KG1 (cell line): ENCODE measurements around the gene ADGRG7.

ENCODE experiments used
- DNase-seq: peaks from one replicate; lab custom pipeline; 2025; lab: John Stamatoyannopoulos, UW

ADGRG7 gene

DNA sequence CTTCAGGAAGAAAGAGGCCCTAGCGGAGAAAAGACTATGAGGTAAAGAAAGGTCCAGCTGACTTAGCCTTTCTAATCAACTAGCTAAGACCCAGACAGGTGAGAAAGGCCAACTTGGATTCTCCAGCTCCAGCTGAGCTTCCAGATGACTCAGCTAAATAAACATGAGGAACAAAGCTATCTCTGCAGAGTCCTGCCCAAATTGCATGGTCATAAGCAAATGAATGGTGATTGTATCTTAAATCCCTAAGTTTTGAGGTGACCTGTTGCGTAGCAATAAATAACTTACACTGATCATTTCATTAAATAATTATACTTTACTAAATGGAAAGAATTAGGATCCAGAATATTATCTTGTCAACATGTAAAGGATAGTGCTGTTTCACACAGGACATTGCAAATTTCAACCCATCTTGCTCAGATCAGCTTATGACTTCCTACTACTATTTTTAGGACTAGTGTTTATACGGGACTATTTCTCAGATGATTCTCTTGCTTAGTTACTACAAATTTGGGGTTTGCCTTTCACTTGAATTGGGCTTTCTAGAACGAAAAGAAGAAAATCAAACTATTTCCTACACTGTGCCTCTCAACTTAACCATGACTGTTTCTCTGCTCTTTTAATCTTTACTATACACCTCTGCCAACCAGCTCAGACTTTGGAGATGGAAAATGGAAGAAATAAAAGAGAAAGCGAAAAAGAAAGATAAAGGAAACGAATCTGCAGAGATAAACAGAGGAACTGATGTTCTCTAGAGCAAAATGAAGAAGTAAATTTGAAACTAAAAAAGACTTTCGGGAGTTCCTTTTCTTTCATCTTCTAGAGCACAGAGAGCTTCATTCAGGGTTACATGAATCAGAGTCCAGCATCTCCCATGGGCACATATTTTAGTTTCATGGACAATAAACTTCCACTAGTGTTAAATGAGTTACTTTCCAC is 6.6 kb upstream of the ADGRG7 start:
- DNase-seq = no peak

DNA sequence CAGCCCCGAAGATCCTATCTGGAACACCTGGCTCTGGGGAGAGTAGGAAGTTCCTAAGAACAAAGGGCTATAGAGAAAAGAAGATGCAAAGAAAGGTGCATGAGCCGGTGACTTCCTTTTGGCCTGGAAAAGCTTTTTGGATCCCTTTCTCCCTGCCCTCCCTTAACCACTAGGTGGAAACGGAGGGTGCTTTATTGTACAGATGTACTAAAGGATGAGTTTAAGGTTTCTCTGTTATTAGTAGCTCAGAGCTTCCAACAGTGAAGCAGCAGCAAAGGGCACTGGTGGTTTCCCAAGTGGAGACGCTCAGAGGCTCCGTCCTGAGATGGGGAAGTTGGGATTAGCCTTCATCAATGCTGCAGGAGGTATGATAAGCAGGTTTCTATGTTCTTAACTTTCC is 5.9 kb upstream of the ADGRG7 start:
- no peak for DNase-seq

DNA sequence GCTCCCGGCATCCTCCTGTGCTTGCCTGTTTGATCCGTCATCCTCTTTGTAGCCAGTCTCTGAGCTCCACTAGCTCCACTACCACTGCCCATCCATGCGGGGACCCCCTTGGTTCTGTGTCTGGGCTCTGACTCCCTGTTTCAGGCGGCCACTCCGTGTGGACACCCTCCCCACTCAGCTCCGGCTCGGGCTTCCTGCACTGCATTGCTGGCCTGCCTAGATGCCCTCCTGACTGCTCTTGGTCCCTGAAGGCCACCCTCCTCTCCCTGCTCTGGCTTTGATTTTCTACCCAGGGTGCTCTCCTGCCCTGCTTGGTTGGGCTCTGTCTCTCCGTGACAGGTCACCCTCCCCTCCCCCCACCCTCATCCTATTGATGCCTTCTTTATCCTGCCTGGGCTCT is 4.0 kb upstream of the ADGRG7 start:
- no peak for DNase-seq

- no peak for DNase-seq
Measured at GRCh38 chr3:100606894-100607512, 2.4 kb upstream of the ADGRG7 start.

DNA sequence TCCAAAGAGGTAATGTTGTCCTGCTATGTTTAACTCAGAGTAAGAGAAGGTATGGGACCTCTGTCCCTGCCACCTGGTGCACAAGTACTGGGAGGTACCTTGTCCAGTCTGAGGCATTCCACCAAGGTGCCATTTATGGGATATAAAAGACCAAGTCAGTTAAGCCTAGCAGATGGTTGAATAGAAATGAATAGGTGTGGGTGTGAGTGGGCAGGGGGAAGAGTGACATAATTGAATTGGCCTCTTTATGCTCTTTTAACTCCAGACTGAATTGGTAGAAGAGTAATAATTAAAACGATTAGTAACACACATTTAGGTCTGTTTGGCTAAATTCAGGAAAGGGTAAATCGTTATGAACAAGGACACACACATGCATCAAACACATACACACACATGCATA is 562 bp downstream of the ADGRG7 start:
- no peak for DNase-seq

- DNase-seq = no peak
Measured at GRCh38 chr3:100611221-100611620, 1.8 kb downstream of the ADGRG7 start.

- no peak for DNase-seq
Measured at GRCh38 chr3:100613721-100614390, 4.5 kb downstream of the ADGRG7 start.

DNA sequence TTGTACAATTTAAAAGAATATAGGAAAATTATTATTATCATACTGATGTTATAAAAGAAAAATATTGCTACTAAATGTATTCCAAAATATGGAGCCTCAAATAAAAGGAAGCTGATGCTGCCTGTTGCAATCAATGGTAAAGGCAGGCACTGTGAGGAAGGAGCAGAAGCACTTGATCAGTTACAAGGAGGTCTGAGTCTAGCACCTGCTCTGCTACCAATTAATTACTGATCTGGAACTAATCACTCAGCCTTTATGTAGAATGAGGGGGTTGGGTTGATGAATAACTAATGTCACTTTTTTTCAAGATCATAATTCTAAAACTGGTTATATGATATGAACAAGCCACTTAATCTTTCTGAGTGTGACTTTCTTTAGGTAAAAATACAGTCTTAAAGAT is 5.5 kb downstream of the ADGRG7 start:
- DNase-seq = no peak

- no peak for DNase-seq
Measured at GRCh38 chr3:100615684-100616083, 6.3 kb downstream of the ADGRG7 start.

DNA sequence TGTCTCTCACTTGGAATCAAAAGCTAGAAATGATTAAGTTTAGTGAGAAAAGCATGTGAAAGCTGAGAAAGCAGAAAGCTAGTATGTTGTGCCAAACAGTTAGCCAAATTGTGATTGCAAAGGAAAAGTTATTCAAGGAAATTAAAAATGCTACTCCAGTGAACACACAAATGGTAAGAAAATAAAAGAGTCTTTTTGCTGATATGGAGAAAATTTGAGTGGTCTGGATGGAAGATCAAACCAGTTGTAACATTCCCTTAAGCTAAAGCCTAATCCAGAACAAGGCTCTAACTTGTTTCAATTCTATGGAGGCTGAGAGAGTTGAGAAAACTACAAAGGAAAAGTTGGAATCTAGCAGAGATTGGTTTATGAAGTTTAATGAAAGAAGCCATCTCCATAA is 11.8 kb downstream of the ADGRG7 start:
- no peak for DNase-seq

DNA sequence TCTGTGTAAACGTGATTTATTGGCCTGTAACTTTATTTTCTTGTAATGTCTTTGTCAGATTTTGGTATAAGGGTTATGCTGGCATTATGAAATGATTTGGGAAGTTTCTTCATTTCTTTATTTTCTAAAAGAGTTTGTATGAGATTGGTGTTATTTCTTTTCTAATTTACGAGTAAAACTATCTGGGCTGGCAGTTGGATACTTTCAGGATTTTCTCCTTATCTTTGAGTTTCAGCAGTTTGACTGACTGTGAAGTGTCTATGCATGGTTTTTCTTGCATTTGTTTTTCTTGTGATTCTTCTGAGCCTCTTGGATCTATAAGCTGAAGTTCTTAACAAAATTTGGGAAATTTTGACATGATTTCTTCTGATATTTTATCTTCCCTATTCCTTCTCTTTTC is 18.1 kb downstream of the ADGRG7 start:
- no peak for DNase-seq

DNA sequence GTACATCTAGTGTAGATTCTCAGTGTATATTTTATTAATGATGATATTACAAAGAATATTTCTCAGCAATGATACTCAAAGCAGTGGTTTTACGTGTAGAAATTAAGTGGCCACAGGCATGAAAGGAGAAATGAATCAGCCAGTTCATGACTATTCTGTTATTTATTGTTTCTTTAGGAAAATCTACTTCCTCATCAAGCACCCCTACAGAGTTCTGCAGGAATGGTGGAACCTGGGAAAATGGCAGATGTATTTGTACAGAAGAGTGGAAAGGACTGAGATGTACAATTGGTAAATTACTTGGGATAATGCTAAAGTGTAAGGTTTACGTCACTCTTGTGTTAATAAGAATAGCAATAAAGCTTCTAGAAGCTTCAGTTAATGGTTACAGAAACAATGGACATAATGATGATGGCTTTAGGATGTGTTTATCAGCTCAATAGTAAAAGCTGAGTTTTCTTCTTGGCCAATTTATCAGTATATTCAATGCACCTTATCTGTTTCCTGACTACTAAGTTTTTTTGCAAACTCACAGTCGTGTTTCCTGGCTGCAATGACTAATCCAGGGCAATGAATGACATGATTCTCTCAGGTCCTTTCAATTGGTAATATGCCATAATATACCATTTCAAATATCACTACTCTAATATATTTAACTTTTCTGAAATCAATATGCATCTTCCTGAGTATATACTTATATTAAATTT is 20.2 kb downstream of the ADGRG7 start:
- no peak for DNase-seq

DNA sequence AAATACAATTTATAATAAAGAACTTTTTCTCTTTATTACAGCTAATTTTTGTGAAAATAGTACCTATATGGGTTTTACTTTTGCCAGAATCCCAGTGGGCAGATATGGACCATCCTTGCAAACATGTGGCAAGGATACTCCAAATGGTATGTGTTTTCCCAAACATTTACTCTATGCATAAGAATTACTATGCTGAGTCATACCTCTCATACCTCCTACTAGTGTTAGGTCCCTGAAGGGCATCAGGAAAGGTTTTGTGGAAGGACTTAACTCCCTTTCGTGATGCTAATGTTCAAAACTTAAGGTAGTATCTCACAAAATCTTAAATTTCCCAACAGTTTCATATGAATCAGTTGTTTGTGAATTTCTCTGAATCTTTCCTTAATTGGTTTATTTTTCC is 21.3 kb downstream of the ADGRG7 start:
- DNase-seq = no peak

GRCh38 chr3:100631236-100631635 is 21.8 kb downstream of the ADGRG7 start:
- DNase-seq = no peak

DNA sequence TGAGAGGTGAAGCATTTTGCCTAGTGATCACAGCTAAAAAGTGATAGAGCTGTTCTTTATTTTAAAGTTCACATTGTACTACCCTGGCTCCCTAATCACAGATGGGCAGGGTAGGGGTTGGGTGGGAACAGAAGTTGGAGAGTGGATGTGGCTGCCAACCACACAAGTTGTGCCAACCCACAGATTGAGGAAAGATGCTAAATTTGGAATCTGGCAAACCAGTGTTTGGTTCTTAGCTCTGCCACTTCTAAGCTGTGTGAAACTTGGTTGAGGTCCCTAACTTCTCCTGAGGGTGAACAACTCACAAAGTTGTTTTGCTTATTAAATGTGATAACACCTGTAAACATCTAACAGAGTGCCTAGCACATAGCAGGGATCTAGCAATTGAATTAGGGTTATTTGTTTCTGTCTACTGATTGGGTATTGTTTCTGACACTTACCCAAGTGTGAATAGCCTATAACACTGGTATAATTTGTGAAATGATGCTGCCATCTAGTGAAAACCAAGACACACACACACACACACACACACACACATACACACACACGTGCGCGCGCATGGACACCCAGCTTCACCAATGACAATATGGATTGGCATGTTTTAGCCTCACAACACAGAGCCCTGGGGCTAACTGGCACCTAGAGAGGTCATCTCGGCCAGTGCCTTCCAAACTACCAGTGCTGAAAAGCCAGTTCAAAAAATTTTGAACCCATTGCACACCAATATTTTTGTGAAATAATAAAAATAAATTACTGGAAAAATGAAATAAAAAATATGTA is 25.3 kb downstream of the ADGRG7 start:
- DNase-seq = no peak

DNA sequence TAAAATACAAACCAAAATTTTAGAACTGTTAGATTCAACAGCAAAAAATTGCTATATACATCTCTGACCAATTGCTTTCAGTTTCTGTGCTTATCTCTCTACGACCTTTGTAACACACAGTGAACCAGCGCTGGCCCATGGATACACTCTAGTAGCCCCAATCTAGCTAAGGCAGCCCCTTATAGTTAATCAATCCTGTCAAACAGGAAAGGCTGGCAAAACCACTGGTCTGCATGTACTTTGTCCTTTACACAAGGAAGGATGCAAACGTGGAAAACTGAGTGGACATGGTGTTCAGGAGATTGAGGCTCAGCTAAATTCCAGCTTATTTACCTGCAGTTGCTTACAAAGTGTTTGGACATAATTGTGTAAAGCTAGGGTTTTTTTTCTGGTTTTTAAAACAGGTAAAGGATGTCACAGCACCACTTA is 25.9 kb downstream of the ADGRG7 start:
- DNase-seq = no peak

- no peak for DNase-seq
Measured at GRCh38 chr3:100637197-100637631, 27.8 kb downstream of the ADGRG7 start.

DNA sequence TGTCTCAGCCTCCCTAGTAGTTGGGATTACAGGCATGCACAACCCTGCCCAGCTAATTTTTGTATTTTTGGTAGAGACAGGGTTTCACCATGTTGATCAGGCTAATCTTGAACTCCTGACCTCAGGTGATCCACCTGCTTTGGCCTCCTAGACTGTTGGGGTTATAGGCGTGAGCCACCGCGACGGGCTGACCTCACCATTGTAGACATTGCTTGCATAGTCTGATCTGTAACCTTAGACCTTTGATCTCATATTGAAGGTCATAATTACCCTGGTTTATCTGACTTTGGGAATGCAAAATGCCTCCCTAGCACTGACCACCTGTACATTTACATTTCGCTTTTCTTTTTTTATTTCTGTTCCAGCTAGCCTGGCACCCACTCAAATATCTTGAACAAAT is 31.2 kb downstream of the ADGRG7 start:
- DNase-seq = no peak

- no peak for DNase-seq
Measured at GRCh38 chr3:100641471-100642032, 32.2 kb downstream of the ADGRG7 start.

DNA sequence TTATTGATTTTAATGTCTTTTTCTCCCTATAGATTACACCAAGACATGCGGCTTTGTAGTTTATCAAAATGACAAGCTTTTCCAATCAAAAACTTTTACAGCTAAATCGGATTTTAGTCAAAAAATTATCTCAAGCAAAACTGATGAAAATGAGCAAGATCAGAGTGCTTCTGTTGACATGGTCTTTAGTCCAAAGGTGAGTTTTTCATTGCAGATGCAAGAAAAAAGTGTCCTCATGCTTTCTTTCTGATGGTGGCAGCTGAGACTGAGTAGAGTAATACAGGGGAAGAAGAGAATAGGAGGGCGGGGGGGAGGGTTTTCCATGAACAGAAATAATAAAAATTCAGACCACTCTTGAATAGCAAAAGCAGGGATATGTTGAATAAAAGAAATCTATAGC is 36.5 kb downstream of the ADGRG7 start:
- DNase-seq = no peak

- DNase-seq = no peak
Measured at GRCh38 chr3:100647171-100647570, 37.8 kb downstream of the ADGRG7 start.
